GM19452 (cell line): ENCODE measurements around the gene F10.
"Not testable (repeated sequence)": the region's sequence is repeated elsewhere in the genome, so short reads cannot be mapped to it uniquely, and the experiment has no call there.

ENCODE experiments used
- ATAC-seq: cut with Tn5 transposase; IDR thresholded peaks from one replicate; pipeline ENCODE4 v1.9.1; 2021; ENCODE audit not compliant: unreplicated experiment

Gene F10

GRCh38 chr13:113150550-113151365 is 28.2 kb downstream of the F10 start:
- no peak for ATAC-seq

- no peak for ATAC-seq
These were observed 29.4 kb downstream of the F10 start for GRCh38 chr13:113151745-113152690.

GRCh38 chr13:113152691-113152983 is 30.0 kb downstream of the F10 start:
- ATAC-seq: no peak

GRCh38 chr13:113152984-113153809 is 30.6 kb downstream of the F10 start:
- no peak for ATAC-seq

GRCh38 chr13:113153810-113154748 is 31.5 kb downstream of the F10 start:
- no peak for ATAC-seq

- no peak for ATAC-seq
These were observed 32.6 kb downstream of the F10 start for GRCh38 chr13:113155201-113155600.

- no peak for ATAC-seq
These were observed 33.5 kb downstream of the F10 start for GRCh38 chr13:113155982-113156655.

GRCh38 chr13:113157206-113157928 is 34.8 kb downstream of the F10 start:
- ATAC-seq: no peak

GRCh38 chr13:113157929-113158747 is 35.5 kb downstream of the F10 start, which contains the start of gene PROZ:
TSS of gene PROZ (plus strand) at chr13:113158648. CDS start at chr13:113158661, 13 bp downstream.
- no peak for ATAC-seq

- ATAC-seq: no peak
These were observed 36.3 kb downstream of the F10 start for GRCh38 chr13:113158946-113159345.

- ATAC-seq: no peak
These were observed 37.1 kb downstream of the F10 start for GRCh38 chr13:113159701-113160100.

- no peak for ATAC-seq
These were observed 38.4 kb downstream of the F10 start for GRCh38 chr13:113160983-113161382.

- no peak for ATAC-seq
These were observed 38.8 kb downstream of the F10 start for GRCh38 chr13:113161433-113161832.

- ATAC-seq: not testable (repeated sequence)
These were observed 39.4 kb downstream of the F10 start for GRCh38 chr13:113161975-113162374.

GRCh38 chr13:113162783-113163685 is 40.4 kb downstream of the F10 start:
- no peak for ATAC-seq

- no peak for ATAC-seq
These were observed 41.9 kb downstream of the F10 start for GRCh38 chr13:113164492-113164891.

- ATAC-seq: no peak
These were observed 43.7 kb downstream of the F10 start for GRCh38 chr13:113166266-113166665.
